ENCODE results near the gene CLIC4. TPM values are rescaled to one million over a fixed set of nuclear protein-coding genes. Genes with fewer than 3 reads are reported as not detected.
A peak's percentile ranks its signal among the peaks of the same experiment; 100 is the strongest.

Gene CLIC4
- total RNA-seq, 2 donors from 2014 or later = 77.2 to 124 TPM

GRCh38 chr1:24764439-24764838 is 19.2 kb downstream of the CLIC4 start:
- intact Hi-C loops (cut with DNase I) = no loop called here
- Histone ChIP-seq H3K4me1 (replicated peaks) (no peaks in the 10 kb centered on the region), H3K27ac (no peak overlapping the region), H3K27me3 (replicated peaks; ENCODE audit: insufficient read depth) (no peaks in the 10 kb centered on the region), H3K9me3 (no peaks in the 10 kb centered on the region), H3K4me3 (no peak overlapping the region), H3K36me3 (no peaks in the 10 kb centered on the region)
- TF ChIP-seq POLR2A (IDR thresholded peaks at IDR 0.05) (no peak), CTCF (IDR thresholded peaks at IDR 0.05) (no peak), POLR2AphosphoS5 (IDR thresholded peaks at IDR 0.05) (no peak)
- WGBS = 83% methylated on average over 3 of the region's 3 CpGs
- no peak for DNase-seq (ENCODE audit: low spot score)

- Histone ChIP-seq H3K4me3 (no peak overlapping the region), H3K27me3 (replicated peaks; ENCODE audit: insufficient read depth) (no peaks in the 10 kb centered on the region), H3K4me1 (replicated peaks) (no peaks in the 10 kb centered on the region), H3K27ac (no peak overlapping the region), H3K36me3 (no peaks in the 10 kb centered on the region), H3K9me3 (no peaks in the 10 kb centered on the region)
- no peak for DNase-seq (ENCODE audit: low spot score)
- TF ChIP-seq CTCF (IDR thresholded peaks at IDR 0.05) (no peak), POLR2A (IDR thresholded peaks at IDR 0.05) (no peak), POLR2AphosphoS5 (IDR thresholded peaks at IDR 0.05) (no peak)
- WGBS = 82% methylated on average over 1 of the region's 1 CpG
- intact Hi-C loops (cut with DNase I) = no loop called here
These were observed 19.6 kb downstream of the CLIC4 start for GRCh38 chr1:24764848-24765247.

GRCh38 chr1:24765308-24765988 is 20.2 kb downstream of the CLIC4 start:
- DNase-seq (ENCODE audit: low spot score) = no peak
- TF ChIP-seq POLR2A (IDR thresholded peaks at IDR 0.05) = no peak
- no peak for TF ChIP-seq POLR2AphosphoS5 (IDR thresholded peaks at IDR 0.05)
- no peak for TF ChIP-seq CTCF (IDR thresholded peaks at IDR 0.05)
- Histone ChIP-seq H3K27ac (peak overlapping the region in 1 of 2 donors; percentile 35), H3K4me1 (replicated peaks) (no peaks in the 10 kb centered on the region), H3K9me3 (no peaks in the 10 kb centered on the region), H3K27me3 (replicated peaks; ENCODE audit: insufficient read depth) (no peaks in the 10 kb centered on the region), H3K4me3 (no peak overlapping the region), H3K36me3 (no peaks in the 10 kb centered on the region)
- intact Hi-C loops (cut with DNase I) = no loop called here
- 62% methylated on average over 8 of the region's 8 CpGs for WGBS

- no peak overlapping the region for H3K27ac ChIP-seq
- no peaks in the 10 kb centered on the region for H3K27me3 ChIP-seq (replicated peaks; ENCODE audit: insufficient read depth)
- intact Hi-C loops (cut with DNase I) = no loop called here
- no peak overlapping the region for H3K4me3 ChIP-seq
- H3K36me3 ChIP-seq = no peaks in the 10 kb centered on the region
- TF ChIP-seq CTCF (IDR thresholded peaks at IDR 0.05) (no peak), POLR2A (IDR thresholded peaks at IDR 0.05) (no peak), POLR2AphosphoS5 (IDR thresholded peaks at IDR 0.05) (no peak)
- no peaks in the 10 kb centered on the region for H3K9me3 ChIP-seq
- DNase-seq (ENCODE audit: low spot score) = no peak
- 93% methylated on average over 1 of the region's 1 CpG for WGBS
- no peaks in the 10 kb centered on the region for H3K4me1 ChIP-seq (replicated peaks)
These were observed 22.1 kb downstream of the CLIC4 start for GRCh38 chr1:24767351-24767750.
